ENCODE results near the gene EIF4G3. TPM values are rescaled to one million over a fixed set of nuclear protein-coding genes. Genes with fewer than 3 reads are reported as not detected.

EIF4G3 gene
- polyA plus RNA-seq, 1 of the 3 experiments (the other 2 are of a cell fraction), result 32.0 TPM

DNA sequence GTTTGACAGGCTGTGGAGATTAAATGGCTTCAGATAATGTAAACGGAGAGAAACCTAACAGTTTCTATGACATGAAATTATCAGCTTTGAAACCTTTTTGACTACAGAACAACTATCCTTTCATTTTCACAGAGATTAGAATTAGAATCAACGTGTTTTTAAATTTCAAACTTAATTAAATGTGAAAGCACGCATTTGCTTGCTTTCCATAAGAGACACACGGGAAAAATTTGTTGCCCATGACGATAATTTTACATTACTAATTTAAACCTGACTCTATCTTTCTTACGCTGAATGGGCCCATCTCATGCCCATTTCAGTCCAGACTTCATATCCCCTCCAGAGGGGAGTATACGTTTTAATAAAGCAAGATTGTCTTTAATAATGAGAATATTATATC lies 297.9 kb downstream of the EIF4G3 start:
- Histone ChIP-seq H3K4me2 (no peak overlapping the region), H3K9me2 (no peaks in the 10 kb centered on the region), H3K36me3 (replicated peaks in 1 of 2; ENCODE audit: control insufficient read depth in 1 of 2, insufficient read depth in 2 of 2, low read length in 1 of 2) (peaks cover 9 to 28% of the 10 kb centered on the region in 2 experiments), H3K79me2 (ENCODE audit: insufficient read depth) (no peaks in the 10 kb centered on the region), H3K9ac (no peak overlapping the region), H3K27me3 (ENCODE audit: insufficient read depth) (no peaks in the 10 kb centered on the region), H3K9me3 (no peaks in the 10 kb centered on the region), H4K20me1 (ENCODE audit: insufficient read depth) (no peaks in the 10 kb centered on the region), H3K27ac (ENCODE audit: low read depth in 2 of 2, low read length in 1 of 2) (no peak overlapping the region), H3K4me3 (ENCODE audit: low read depth in 2 of 2, low read length in 1 of 2) (no peak overlapping the region), H3F3A (replicated peaks; ENCODE audit: insufficient read depth) (no peaks in the 10 kb centered on the region), H2AFZ (ENCODE audit: low read depth) (no peak overlapping the region), H3K4me1 (ENCODE audit: control insufficient read depth in 1 of 2, insufficient read depth in 2 of 2, low read depth in 1 of 2, low read length in 1 of 2) (no peaks in the 10 kb centered on the region)
- TF ChIP-seq SIN3A (IDR thresholded peaks at IDR 0.05; ENCODE audit: borderline replicate concordance, low read depth, low read length) (no peak), RFX5 (IDR thresholded peaks at IDR 0.05; ENCODE audit: low read length) (no peak), TCF12 (IDR thresholded peaks at IDR 0.05) (no peak), TEAD4 (IDR thresholded peaks at IDR 0.05; ENCODE audit: borderline replicate concordance, insufficient read depth) (no peak), GABPA (IDR thresholded peaks at IDR 0.05; ENCODE audit: low read depth) (no peak)
- ChIA-PET POLR2A (no interaction called here), CTCF (interaction anchor here (2.1 kb wide), 1 partner anchor 17 kb away, joined by 5 read pairs; no protein-coding TSS in a partner anchor)
- 95% methylated on average over 7 of the region's 7 CpGs for WGBS (ENCODE audit: low lambda C conversion rate)
- no peak for DNase-seq

DNA sequence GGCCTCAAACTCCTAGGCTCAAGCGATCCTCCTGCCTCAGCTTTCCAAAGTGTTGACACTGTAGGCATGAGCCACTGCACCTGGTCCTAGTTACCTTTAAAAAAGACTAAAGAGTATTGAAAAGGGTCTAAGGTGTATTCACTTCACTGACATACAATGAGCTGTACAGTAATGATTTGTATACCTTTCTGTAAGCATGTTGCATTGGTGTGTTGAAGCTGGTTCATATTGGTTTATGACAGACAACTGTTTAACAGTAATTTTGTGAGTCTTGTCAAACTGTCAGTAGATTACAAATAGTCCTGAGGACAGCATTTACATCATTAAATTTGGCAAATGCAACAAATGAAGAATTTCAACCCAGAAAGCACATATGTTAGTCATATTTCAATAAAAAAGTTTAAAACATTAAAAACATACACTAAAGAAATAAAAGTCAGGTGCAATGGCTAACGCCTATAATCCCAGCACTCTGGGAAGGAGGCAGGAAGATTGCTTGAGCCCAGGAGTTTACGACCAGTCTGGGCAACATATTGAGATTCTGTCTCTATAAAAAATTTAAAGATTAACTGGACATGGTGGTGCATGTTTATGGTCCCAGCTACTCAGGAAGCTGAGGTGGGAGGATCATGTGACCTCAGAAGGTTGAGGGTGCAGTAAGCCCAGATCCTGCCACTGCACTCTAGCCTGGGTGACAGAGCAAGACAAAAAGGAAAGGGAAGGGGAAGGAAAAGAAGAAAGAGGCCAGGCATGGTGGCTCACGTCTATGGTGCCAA lies 301.3 kb downstream of the EIF4G3 start:
- no peak for TF ChIP-seq YY1 (IDR thresholded peaks at IDR 0.05; ENCODE audit: low read depth)
- no peak for TF ChIP-seq CHD2 (IDR thresholded peaks at IDR 0.05; ENCODE audit: low read length, partially characterized antibody)
- TF ChIP-seq RXRA (IDR thresholded peaks at IDR 0.05; ENCODE audit: borderline replicate concordance, low read depth), result no peak
- TF ChIP-seq, protein P1, sequence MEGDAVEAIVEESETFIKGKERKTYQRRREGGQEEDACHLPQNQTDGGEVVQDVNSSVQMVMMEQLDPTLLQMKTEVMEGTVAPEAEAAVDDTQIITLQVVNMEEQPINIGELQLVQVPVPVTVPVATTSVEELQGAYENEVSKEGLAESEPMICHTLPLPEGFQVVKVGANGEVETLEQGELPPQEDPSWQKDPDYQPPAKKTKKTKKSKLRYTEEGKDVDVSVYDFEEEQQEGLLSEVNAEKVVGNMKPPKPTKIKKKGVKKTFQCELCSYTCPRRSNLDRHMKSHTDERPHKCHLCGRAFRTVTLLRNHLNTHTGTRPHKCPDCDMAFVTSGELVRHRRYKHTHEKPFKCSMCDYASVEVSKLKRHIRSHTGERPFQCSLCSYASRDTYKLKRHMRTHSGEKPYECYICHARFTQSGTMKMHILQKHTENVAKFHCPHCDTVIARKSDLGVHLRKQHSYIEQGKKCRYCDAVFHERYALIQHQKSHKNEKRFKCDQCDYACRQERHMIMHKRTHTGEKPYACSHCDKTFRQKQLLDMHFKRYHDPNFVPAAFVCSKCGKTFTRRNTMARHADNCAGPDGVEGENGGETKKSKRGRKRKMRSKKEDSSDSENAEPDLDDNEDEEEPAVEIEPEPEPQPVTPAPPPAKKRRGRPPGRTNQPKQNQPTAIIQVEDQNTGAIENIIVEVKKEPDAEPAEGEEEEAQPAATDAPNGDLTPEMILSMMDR (IDR thresholded peaks at IDR 0.05), result no peak
- TF ChIP-seq RAD21 (IDR thresholded peaks at IDR 0.05; ENCODE audit: low read length), result no peak
- no peak for TF ChIP-seq TEAD4 (IDR thresholded peaks at IDR 0.05; ENCODE audit: borderline replicate concordance, insufficient read depth)
- TF ChIP-seq, protein P2, sequence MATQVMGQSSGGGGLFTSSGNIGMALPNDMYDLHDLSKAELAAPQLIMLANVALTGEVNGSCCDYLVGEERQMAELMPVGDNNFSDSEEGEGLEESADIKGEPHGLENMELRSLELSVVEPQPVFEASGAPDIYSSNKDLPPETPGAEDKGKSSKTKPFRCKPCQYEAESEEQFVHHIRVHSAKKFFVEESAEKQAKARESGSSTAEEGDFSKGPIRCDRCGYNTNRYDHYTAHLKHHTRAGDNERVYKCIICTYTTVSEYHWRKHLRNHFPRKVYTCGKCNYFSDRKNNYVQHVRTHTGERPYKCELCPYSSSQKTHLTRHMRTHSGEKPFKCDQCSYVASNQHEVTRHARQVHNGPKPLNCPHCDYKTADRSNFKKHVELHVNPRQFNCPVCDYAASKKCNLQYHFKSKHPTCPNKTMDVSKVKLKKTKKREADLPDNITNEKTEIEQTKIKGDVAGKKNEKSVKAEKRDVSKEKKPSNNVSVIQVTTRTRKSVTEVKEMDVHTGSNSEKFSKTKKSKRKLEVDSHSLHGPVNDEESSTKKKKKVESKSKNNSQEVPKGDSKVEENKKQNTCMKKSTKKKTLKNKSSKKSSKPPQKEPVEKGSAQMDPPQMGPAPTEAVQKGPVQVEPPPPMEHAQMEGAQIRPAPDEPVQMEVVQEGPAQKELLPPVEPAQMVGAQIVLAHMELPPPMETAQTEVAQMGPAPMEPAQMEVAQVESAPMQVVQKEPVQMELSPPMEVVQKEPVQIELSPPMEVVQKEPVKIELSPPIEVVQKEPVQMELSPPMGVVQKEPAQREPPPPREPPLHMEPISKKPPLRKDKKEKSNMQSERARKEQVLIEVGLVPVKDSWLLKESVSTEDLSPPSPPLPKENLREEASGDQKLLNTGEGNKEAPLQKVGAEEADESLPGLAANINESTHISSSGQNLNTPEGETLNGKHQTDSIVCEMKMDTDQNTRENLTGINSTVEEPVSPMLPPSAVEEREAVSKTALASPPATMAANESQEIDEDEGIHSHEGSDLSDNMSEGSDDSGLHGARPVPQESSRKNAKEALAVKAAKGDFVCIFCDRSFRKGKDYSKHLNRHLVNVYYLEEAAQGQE (IDR thresholded peaks at IDR 0.05; ENCODE audit: low read depth, low read length), result no peak
- TF ChIP-seq ELF1 (IDR thresholded peaks at IDR 0.05), result no peak
- TF ChIP-seq, protein P3, sequence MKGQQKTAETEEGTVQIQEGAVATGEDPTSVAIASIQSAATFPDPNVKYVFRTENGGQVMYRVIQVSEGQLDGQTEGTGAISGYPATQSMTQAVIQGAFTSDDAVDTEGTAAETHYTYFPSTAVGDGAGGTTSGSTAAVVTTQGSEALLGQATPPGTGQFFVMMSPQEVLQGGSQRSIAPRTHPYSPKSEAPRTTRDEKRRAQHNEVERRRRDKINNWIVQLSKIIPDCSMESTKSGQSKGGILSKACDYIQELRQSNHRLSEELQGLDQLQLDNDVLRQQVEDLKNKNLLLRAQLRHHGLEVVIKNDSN (IDR thresholded peaks at IDR 0.05; ENCODE audit: borderline replicate concordance, low read depth), result no peak
- TF ChIP-seq FOXM1 (IDR thresholded peaks at IDR 0.05; ENCODE audit: low read depth), result no peak
- TF ChIP-seq SMC3 (IDR thresholded peaks at IDR 0.05; ENCODE audit: low read depth, low read length), result no peak
- TF ChIP-seq NRF1 (IDR thresholded peaks at IDR 0.05; ENCODE audit: low read depth, low read length), result no peak
- TF ChIP-seq EP300 (IDR thresholded peaks at IDR 0.05; ENCODE audit: borderline replicate concordance in 1 of 2, low read depth in 1 of 2, low read length in 1 of 2), result no peak
- TF ChIP-seq GABPA (IDR thresholded peaks at IDR 0.05; ENCODE audit: low read depth), result no peak
- no peak for TF ChIP-seq MEF2A (IDR thresholded peaks at IDR 0.05; ENCODE audit: borderline replicate concordance, low read depth)
- CTCF ChIA-PET, result interaction anchor here (0.6 to 1.1 kb wide), 3 partner anchors 32 to 320 kb away, joined by 3 read pairs; no protein-coding TSS in a partner anchor
- no peaks in the 10 kb centered on the region for H3K9me3 ChIP-seq
- no peak overlapping the region for H3K4me3 ChIP-seq (ENCODE audit: low read depth in 2 of 2, low read length in 1 of 2)
- no peak for DNase-seq
- H3K79me2 ChIP-seq (ENCODE audit: insufficient read depth), result no peaks in the 10 kb centered on the region
- no peak overlapping the region for H2AFZ ChIP-seq (ENCODE audit: low read depth)
- POLR2A ChIA-PET, result no interaction called here
- no peaks in the 10 kb centered on the region for H3K4me1 ChIP-seq (ENCODE audit: control insufficient read depth in 1 of 2, insufficient read depth in 2 of 2, low read depth in 1 of 2, low read length in 1 of 2)
- WGBS (ENCODE audit: low lambda C conversion rate), result 91% methylated on average over 4 of the region's 4 CpGs
- H3K27ac ChIP-seq (ENCODE audit: low read depth in 2 of 2, low read length in 1 of 2), result no peak overlapping the region
- H3F3A ChIP-seq (replicated peaks; ENCODE audit: insufficient read depth), result no peaks in the 10 kb centered on the region
- no peaks in the 10 kb centered on the region for H3K9me2 ChIP-seq
- no peaks in the 10 kb centered on the region for H3K27me3 ChIP-seq (ENCODE audit: insufficient read depth)
- no peak overlapping the region for H3K9ac ChIP-seq
- no peaks in the 10 kb centered on the region for H4K20me1 ChIP-seq (ENCODE audit: insufficient read depth)
- no peak overlapping the region for H3K4me2 ChIP-seq
- H3K36me3 ChIP-seq (replicated peaks in 1 of 2; ENCODE audit: control insufficient read depth in 1 of 2, insufficient read depth in 2 of 2, low read length in 1 of 2), result peaks cover 11 to 35% of the 10 kb centered on the region in 2 experiments
